ENCODE results near the gene NFX1.
"Not testable (repeated sequence)": the region's sequence is repeated elsewhere in the genome, so short reads cannot be mapped to it uniquely, and the experiment has no call there.

NFX1 gene

DNA sequence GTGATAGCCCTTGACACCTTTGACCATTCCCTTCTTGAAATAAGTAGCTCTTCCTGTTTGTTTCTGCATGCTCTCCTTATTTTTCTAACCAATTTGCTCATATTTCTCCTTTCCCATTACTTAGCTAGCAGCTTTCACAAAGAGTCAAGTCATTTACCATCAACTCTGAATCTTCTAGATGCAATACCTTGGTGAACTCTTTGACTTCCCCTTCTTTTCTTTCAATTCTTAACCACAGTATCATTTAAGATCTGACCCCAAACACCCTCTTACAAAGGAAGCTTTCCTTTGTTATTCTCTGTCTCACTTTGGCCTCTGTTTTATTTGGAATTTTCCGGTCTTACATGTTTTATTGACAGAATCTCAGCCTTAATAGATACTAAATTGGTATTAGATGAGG is 14.0 kb downstream of the NFX1 start:
- no peak for DNase-seq (ENCODE audit: low read depth, low spot score)
- H3K27me3 ChIP-seq (ENCODE audit: control insufficient read depth, insufficient read depth, low read length), result no peaks in the 10 kb centered on the region
- no CpG with 5 or more reads among the region's 1 CpG for WGBS (ENCODE audit: insufficient coverage, insufficient read length)
- no peaks in the 10 kb centered on the region for H3K4me1 ChIP-seq (ENCODE audit: control insufficient read depth, insufficient read depth, low read length)
- peaks cover 20% of the 10 kb centered on the region for H3K36me3 ChIP-seq (ENCODE audit: control insufficient read depth, insufficient read depth, low read length)
- H3K4me3 ChIP-seq (ENCODE audit: low read length), result no peak overlapping the region
- H3K27ac ChIP-seq (ENCODE audit: low read length), result no peak overlapping the region
- H3K9me3 ChIP-seq (ENCODE audit: control insufficient read depth, insufficient read depth, low read length), result no peaks in the 10 kb centered on the region

DNA sequence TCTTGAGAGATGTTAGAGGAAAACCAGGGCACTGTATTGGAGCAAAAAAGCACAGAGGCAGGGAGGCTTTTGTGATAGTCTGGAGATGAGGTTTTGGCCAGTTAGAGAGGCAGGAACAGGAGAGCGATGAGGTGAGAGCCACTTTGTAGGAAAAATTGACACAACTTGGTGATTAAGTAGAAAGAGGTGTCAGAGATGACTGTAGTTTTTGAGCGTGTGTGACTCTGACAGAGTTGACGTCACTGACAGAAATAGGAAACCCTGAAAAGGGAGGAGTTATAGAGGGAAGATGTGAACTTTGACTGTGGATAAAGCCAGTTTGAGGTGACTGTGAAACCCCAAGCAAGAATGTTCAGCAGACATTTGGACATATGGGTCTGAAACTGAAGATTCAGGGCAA is 15.7 kb downstream of the NFX1 start:
- H3K27me3 ChIP-seq (ENCODE audit: control insufficient read depth, insufficient read depth, low read length), result no peaks in the 10 kb centered on the region
- H3K4me1 ChIP-seq (ENCODE audit: control insufficient read depth, insufficient read depth, low read length), result no peaks in the 10 kb centered on the region
- peaks cover 17% of the 10 kb centered on the region for H3K36me3 ChIP-seq (ENCODE audit: control insufficient read depth, insufficient read depth, low read length)
- H3K27ac ChIP-seq (ENCODE audit: low read length), result no peak overlapping the region
- H3K4me3 ChIP-seq (ENCODE audit: low read length), result no peak overlapping the region
- WGBS (ENCODE audit: insufficient coverage, insufficient read length), result no CpG with 5 or more reads among the region's 3 CpGs
- DNase-seq (ENCODE audit: low read depth, low spot score), result no peak
- no peaks in the 10 kb centered on the region for H3K9me3 ChIP-seq (ENCODE audit: control insufficient read depth, insufficient read depth, low read length)

DNA sequence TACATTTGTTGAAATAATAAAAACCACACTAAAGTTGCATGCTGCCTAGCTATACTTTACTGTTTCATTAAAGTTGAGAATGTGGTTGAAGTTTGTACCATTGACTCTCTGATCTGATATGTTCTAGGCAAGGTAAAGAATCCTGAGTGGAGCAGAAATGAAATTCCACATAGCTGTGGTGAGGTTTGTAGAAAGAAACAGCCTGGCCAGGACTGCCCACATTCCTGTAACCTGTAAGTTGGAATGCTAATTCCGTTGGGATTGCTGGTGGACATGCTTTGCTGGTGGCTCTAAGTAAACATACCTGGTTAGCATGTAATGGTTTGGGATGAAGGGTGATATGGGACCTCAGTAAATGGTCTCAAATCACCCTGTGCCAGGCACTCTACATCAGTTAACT is 16.8 kb downstream of the NFX1 start:
- Histone ChIP-seq H3K36me3 (ENCODE audit: control insufficient read depth, insufficient read depth, low read length) (peaks cover 21% of the 10 kb centered on the region), H3K4me3 (ENCODE audit: low read length) (no peak overlapping the region), H3K4me1 (ENCODE audit: control insufficient read depth, insufficient read depth, low read length) (no peaks in the 10 kb centered on the region), H3K27ac (ENCODE audit: low read length) (no peak overlapping the region), H3K27me3 (ENCODE audit: control insufficient read depth, insufficient read depth, low read length) (no peaks in the 10 kb centered on the region), H3K9me3 (ENCODE audit: control insufficient read depth, insufficient read depth, low read length) (no peaks in the 10 kb centered on the region)
- no peak for DNase-seq (ENCODE audit: low read depth, low spot score)
- no CpG with 5 or more reads among the region's 1 CpG for WGBS (ENCODE audit: insufficient coverage, insufficient read length)

DNA sequence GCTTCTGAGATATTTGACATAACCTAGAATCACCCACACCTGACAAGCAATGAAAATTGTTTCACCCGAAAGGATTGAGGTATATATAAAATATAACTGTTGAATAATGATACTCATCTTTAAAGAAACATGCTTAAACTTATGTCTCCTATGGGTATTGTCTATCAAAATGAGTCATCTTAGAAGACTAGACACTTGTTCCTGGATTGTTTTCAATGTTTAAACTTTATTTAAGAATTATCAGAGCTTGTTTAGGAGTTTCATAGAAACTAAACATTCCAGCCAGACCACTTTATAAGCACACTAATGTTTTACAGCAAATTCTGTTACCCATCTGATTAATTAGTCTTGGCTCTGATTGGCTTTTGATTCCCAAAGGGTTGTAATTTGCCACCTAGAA is 19.6 kb downstream of the NFX1 start:
- Histone ChIP-seq H3K27me3 (ENCODE audit: control insufficient read depth, insufficient read depth, low read length) (no peaks in the 10 kb centered on the region), H3K9me3 (ENCODE audit: control insufficient read depth, insufficient read depth, low read length) (no peaks in the 10 kb centered on the region), H3K4me3 (ENCODE audit: low read length) (no peak overlapping the region), H3K4me1 (ENCODE audit: control insufficient read depth, insufficient read depth, low read length) (no peaks in the 10 kb centered on the region), H3K36me3 (ENCODE audit: control insufficient read depth, insufficient read depth, low read length) (peaks cover 18% of the 10 kb centered on the region; the same call in 1 of the 2 replicates), H3K27ac (ENCODE audit: low read length) (no peak overlapping the region)
- DNase-seq (ENCODE audit: low read depth, low spot score), result no peak
- WGBS (ENCODE audit: insufficient coverage, insufficient read length), result no CpG with 5 or more reads among the region's 1 CpG

DNA sequence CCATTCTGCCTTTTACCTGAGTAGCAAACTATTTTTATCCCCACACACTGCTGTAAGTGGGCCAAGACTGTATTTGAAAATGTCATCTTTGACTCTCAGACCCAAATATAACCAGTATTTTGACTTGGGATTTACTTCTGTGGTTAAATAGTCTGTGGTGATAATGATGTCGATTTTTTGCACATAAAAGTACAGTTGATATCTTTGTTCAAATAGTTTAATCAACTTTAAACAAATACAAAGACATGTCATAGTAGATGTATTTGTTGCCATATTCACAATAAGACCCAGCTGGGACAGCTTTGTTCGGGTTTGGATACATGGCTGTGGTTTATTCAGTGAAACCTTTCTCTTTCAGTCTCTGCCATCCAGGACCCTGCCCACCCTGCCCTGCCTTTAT is 20.4 kb downstream of the NFX1 start:
- no peaks in the 10 kb centered on the region for H3K27me3 ChIP-seq (ENCODE audit: control insufficient read depth, insufficient read depth, low read length)
- no peak for DNase-seq (ENCODE audit: low read depth, low spot score)
- H3K4me1 ChIP-seq (ENCODE audit: control insufficient read depth, insufficient read depth, low read length), result no peaks in the 10 kb centered on the region
- H3K9me3 ChIP-seq (ENCODE audit: control insufficient read depth, insufficient read depth, low read length), result no peaks in the 10 kb centered on the region
- no peak overlapping the region for H3K27ac ChIP-seq (ENCODE audit: low read length)
- H3K4me3 ChIP-seq (ENCODE audit: low read length), result no peak overlapping the region
- no CpG with 5 or more reads among the region's 2 CpGs for WGBS (ENCODE audit: insufficient coverage, insufficient read length)
- peaks cover 18% of the 10 kb centered on the region; the same call in 1 of the 2 replicates for H3K36me3 ChIP-seq (ENCODE audit: control insufficient read depth, insufficient read depth, low read length)

DNA sequence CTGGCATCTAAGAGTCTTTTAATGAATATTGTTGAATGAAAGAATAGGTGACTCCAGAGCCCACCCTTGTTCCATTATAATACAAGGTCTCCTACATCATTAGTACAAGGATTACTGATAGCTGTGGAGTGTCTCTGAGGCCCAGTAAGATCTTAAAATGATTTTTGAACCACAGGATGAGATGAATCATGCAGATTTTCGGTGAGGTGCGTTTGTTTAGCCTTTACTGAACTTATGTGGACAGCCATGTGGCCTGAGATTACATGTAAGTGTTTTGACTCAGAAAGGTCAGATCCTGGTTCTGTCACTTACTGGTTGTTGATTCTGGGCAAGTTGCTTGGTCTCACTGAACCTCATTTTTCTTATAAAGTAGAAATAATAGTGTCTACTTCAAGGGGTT is 21.6 kb downstream of the NFX1 start:
- Histone ChIP-seq H3K27me3 (ENCODE audit: control insufficient read depth, insufficient read depth, low read length) (no peaks in the 10 kb centered on the region), H3K4me3 (ENCODE audit: low read length) (no peak overlapping the region), H3K36me3 (ENCODE audit: control insufficient read depth, insufficient read depth, low read length) (peaks cover 14% of the 10 kb centered on the region; the same call in 1 of the 2 replicates), H3K9me3 (ENCODE audit: control insufficient read depth, insufficient read depth, low read length) (no peaks in the 10 kb centered on the region), H3K27ac (ENCODE audit: low read length) (no peak overlapping the region), H3K4me1 (ENCODE audit: control insufficient read depth, insufficient read depth, low read length) (no peaks in the 10 kb centered on the region)
- DNase-seq (ENCODE audit: low read depth, low spot score), result no peak
- no CpG with 5 or more reads among the region's 2 CpGs for WGBS (ENCODE audit: insufficient coverage, insufficient read length)

DNA sequence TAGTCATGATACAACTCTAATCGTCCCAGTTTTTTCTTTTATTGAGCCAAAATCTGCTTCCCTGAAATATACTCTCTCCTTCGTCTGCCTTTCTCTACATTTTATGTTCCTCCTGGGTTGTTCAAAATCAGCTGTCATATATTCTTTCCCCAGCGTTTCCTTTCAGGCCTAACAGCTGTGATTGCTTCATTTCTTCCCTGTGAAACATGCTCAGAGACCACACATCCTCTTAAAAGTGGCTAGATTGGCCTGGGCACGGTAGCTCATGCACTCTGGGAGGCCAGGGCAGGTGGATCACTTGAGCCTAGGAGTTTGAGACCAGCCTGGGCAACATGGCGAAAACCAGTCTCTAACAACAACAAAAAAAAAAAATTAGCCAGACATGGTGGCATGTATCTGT is 25.1 kb downstream of the NFX1 start:
- Histone ChIP-seq H3K4me1 (ENCODE audit: control insufficient read depth, insufficient read depth, low read length) (no peaks in the 10 kb centered on the region), H3K36me3 (ENCODE audit: control insufficient read depth, insufficient read depth, low read length) (peaks cover 9% of the 10 kb centered on the region; the same call in 1 of the 2 replicates), H3K4me3 (ENCODE audit: low read length) (no peak overlapping the region), H3K27me3 (ENCODE audit: control insufficient read depth, insufficient read depth, low read length) (no peaks in the 10 kb centered on the region), H3K27ac (ENCODE audit: low read length) (no peak overlapping the region), H3K9me3 (ENCODE audit: control insufficient read depth, insufficient read depth, low read length) (no peaks in the 10 kb centered on the region)
- WGBS (ENCODE audit: insufficient coverage, insufficient read length), result no CpG with 5 or more reads among the region's 5 CpGs
- DNase-seq (ENCODE audit: low read depth, low spot score), result no peak

DNA sequence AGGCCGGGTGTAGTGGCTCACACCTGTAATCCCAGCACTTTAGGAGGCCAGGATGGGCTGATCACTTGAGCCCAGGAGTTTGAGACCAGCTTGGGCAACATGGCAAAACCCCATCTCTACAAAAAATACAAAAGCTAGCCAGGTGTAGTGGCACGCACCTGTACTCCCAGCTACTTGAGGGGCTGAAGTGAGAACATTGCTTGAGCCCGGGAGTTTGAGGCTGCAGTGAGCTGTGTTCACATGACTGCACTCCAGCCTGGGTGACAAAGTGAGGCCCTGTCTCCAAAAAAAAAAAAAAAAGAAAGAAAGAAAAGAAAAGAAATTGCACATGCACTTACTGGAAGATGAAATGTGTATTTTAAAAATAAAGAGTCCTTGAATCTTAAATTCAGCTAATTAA is 26.8 kb downstream of the NFX1 start:
- not testable (repeated sequence) for H3K27me3 ChIP-seq (ENCODE audit: control insufficient read depth, insufficient read depth, low read length); H3K4me1 ChIP-seq (ENCODE audit: control insufficient read depth, insufficient read depth, low read length); DNase-seq (ENCODE audit: low read depth, low spot score); H3K9me3 ChIP-seq (ENCODE audit: control insufficient read depth, insufficient read depth, low read length); H3K36me3 ChIP-seq (ENCODE audit: control insufficient read depth, insufficient read depth, low read length); H3K4me3 ChIP-seq (ENCODE audit: low read length); H3K27ac ChIP-seq (ENCODE audit: low read length)
- no CpG with 5 or more reads among the region's 3 CpGs for WGBS (ENCODE audit: insufficient coverage, insufficient read length)

DNA sequence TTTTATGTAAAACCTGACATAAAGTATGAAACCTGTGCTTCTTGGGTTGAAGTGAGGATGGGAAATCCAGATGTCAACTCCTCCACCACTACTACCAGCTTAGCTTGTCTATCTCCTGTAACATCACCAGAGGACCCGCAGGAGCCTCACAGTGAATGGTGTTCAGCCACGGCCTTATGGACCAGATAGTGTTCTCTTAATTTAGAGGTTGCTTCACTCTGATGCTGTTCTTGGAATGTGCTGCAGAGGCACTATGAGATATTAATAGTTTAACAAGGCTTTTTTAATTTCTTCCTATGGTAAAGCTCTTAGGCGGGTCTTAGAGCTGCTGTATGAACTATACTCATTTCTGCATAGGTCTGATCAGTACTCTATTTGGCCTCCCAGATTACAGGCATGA is 27.9 kb downstream of the NFX1 start:
- H3K27me3 ChIP-seq (ENCODE audit: control insufficient read depth, insufficient read depth, low read length), result no peaks in the 10 kb centered on the region
- no peak overlapping the region for H3K27ac ChIP-seq (ENCODE audit: low read length)
- no peaks in the 10 kb centered on the region for H3K9me3 ChIP-seq (ENCODE audit: control insufficient read depth, insufficient read depth, low read length)
- no peak overlapping the region for H3K4me3 ChIP-seq (ENCODE audit: low read length)
- no CpG with 5 or more reads among the region's 3 CpGs for WGBS (ENCODE audit: insufficient coverage, insufficient read length)
- peaks cover 6% of the 10 kb centered on the region; the same call in 1 of the 2 replicates for H3K36me3 ChIP-seq (ENCODE audit: control insufficient read depth, insufficient read depth, low read length)
- DNase-seq (ENCODE audit: low read depth, low spot score), result no peak
- H3K4me1 ChIP-seq (ENCODE audit: control insufficient read depth, insufficient read depth, low read length), result no peaks in the 10 kb centered on the region

DNA sequence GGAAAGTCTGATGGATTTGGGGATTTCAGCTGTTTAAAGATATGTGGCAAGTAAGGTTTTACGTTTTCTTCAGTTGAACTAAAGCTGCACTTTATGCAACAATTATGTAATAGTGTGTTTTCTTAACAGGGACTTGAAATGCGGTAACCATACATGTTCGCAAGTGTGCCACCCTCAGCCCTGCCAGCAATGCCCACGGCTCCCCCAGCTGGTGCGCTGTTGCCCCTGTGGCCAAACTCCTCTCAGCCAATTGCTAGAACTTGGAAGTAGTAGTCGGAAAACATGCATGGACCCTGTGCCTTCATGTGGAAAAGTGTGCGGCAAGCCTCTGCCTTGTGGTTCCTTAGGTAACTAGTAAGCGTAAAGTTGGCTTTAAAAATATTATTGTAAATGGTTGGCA is 28.5 kb downstream of the NFX1 start:
- WGBS (ENCODE audit: insufficient coverage, insufficient read length), result no CpG with 5 or more reads among the region's 8 CpGs

DNA sequence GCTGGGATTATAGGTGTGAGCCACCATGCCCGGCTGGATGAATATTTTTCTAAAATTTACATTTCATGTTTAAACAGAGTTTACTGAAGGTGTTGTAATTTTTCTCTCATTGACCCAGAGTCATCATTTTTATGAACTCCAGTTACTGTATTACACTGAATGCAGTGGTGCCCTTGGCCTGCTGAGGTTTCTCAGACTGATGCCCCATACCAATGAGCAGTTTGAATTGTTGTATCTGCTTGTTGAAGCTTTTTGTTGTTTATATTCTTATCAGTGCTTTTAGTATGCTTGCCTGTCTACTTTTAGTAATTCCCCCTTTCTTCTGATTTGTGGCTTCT is 29.9 kb downstream of the NFX1 start:
- H3K36me3 ChIP-seq (ENCODE audit: control insufficient read depth, insufficient read depth, low read length), result peaks cover 6% of the 10 kb centered on the region; the same call in 1 of the 2 replicates
- H3K4me1 ChIP-seq (ENCODE audit: control insufficient read depth, insufficient read depth, low read length), result no peaks in the 10 kb centered on the region
- H3K27ac ChIP-seq (ENCODE audit: low read length), result no peak overlapping the region
- no peak for DNase-seq (ENCODE audit: low read depth, low spot score)
- no CpG with 5 or more reads among the region's 1 CpG for WGBS (ENCODE audit: insufficient coverage, insufficient read length)
- no peak overlapping the region for H3K4me3 ChIP-seq (ENCODE audit: low read length)
- H3K27me3 ChIP-seq (ENCODE audit: control insufficient read depth, insufficient read depth, low read length), result no peaks in the 10 kb centered on the region
- H3K9me3 ChIP-seq (ENCODE audit: control insufficient read depth, insufficient read depth, low read length), result no peaks in the 10 kb centered on the region

More for the DNA sequence above, 28.5 kb downstream of the NFX1 start:
- Histone ChIP-seq H3K4me1 (ENCODE audit: control insufficient read depth, insufficient read depth, low read length) (no peaks in the 10 kb centered on the region), H3K36me3 (ENCODE audit: control insufficient read depth, insufficient read depth, low read length) (peaks cover 6% of the 10 kb centered on the region; the same call in 1 of the 2 replicates), H3K27ac (ENCODE audit: low read length) (no peak overlapping the region), H3K9me3 (ENCODE audit: control insufficient read depth, insufficient read depth, low read length) (no peaks in the 10 kb centered on the region), H3K4me3 (ENCODE audit: low read length) (no peak overlapping the region), H3K27me3 (ENCODE audit: control insufficient read depth, insufficient read depth, low read length) (no peaks in the 10 kb centered on the region)
- DNase-seq (ENCODE audit: low read depth, low spot score), result no peak

All from iPS DF 6.9 (cell line).